ENCODE measurements around the gene TMEM80. TPM values are rescaled to one million over a fixed set of nuclear protein-coding genes. Genes with fewer than 3 reads are reported as not detected.

Gene TMEM80
- total and polyA plus RNA-seq, 2 of the 4 experiments (the other 2 are of a cell fraction) = 5.6 to 21.7 TPM

GRCh38 chr11:690738-691633, 4.6 kb upstream of the TMEM80 start:
- intact Hi-C loops (cut with micrococcal nuclease) = no loop called here
- Histone ChIP-seq H2AK9ac (replicated peaks; ENCODE audit: low read depth, low read length, poor library complexity) (no peak overlapping the region), H3K9ac (ENCODE audit: low read depth, low read length) (no peak overlapping the region), H4K20me1 (ENCODE audit: insufficient read depth, low read length) (peaks cover 27% of the 10 kb centered on the region), H3K9me3 (ENCODE audit: control insufficient read depth, insufficient read depth, low read length) (no peaks in the 10 kb centered on the region), H2AK5ac (ENCODE audit: low read depth, low read length) (no peak overlapping the region), H3K18ac (ENCODE audit: low read depth, low read length) (no peak overlapping the region), H4K91ac (ENCODE audit: insufficient read depth, low read depth, low read length) (no peak overlapping the region), H3K23ac (ENCODE audit: low read depth, low read length) (no peak overlapping the region), H3K4ac (ENCODE audit: low read depth, low read length) (no peak overlapping the region), H2BK5ac (ENCODE audit: low read depth, low read length, poor library complexity, severe bottlenecking) (no peak overlapping the region), H2BK15ac (ENCODE audit: low read depth, low read length) (no peak overlapping the region), H3K27ac (ENCODE audit: insufficient read depth, low read length) (no peak overlapping the region), H3K36me3 (ENCODE audit: control insufficient read depth, insufficient read depth, low read length) (peaks cover 33% of the 10 kb centered on the region), H2AFZ (replicated peaks; ENCODE audit: low read length, poor library complexity) (no peak overlapping the region), H3K14ac (replicated peaks; ENCODE audit: low read depth, low read length) (no peak overlapping the region), H3K4me2 (ENCODE audit: low read depth, low read length) (no peak overlapping the region), H3K9me1 (ENCODE audit: insufficient read depth, low read length) (peaks cover 19% of the 10 kb centered on the region), H3K4me1 (ENCODE audit: control insufficient read depth, insufficient read depth, low read length) (peaks cover 12% of the 10 kb centered on the region), H4K5ac (ENCODE audit: low read depth, low read length) (no peak overlapping the region), H3K56ac (ENCODE audit: extremely low read depth, insufficient read depth, low read length) (no peak overlapping the region), H3K27me3 (ENCODE audit: control insufficient read depth, insufficient read depth, low read length) (no peaks in the 10 kb centered on the region), H4K8ac (ENCODE audit: low read depth in 2 of 2, low read length in 2 of 2) (no peak overlapping the region), H2BK120ac (ENCODE audit: low read depth, low read length) (no peak overlapping the region), H3K4me3 (ENCODE audit: insufficient read depth, low read depth, low read length) (no peak overlapping the region), H2BK20ac (ENCODE audit: low read depth, low read length) (no peak overlapping the region), H3K79me1 (ENCODE audit: low read depth in 1 of 2, low read length in 2 of 2) (peaks cover 17 to 57% of the 10 kb centered on the region in 2 experiments)
- 84% methylated on average over 13 of the region's 27 CpGs; no CpG with 5 or more reads in 1 of the 2 experiments for WGBS, 2 experiments (ENCODE audit: extremely low coverage in 2 of 2, insufficient read length in 1 of 2)
- TF ChIP-seq CHD1 (IDR thresholded peaks at IDR 0.05; ENCODE audit: low read depth, low read length) = no peak
- ChIA-PET POLR2A (ENCODE audit: unreplicated experiment) (no interaction called here), CTCF (no interaction called here)
- in situ Hi-C loops (cut with MboI; ENCODE audit: low sequenced_read_pairs) = no loop called here
- ATAC-seq (ENCODE audit: low read depth) (no peak), DNase-seq (no peak)
- BruUV-seq (replicated peaks) = no TSS peak
- dilution Hi-C loops (cut with HindIII; ENCODE audit: low sequenced_read_pairs, unreplicated experiment) = no loop called here
